ENCODE data around the gene DIS3L2. TPM values are rescaled to one million over a fixed set of nuclear protein-coding genes. Genes with fewer than 3 reads are reported as not detected.
"Not testable (repeated sequence)": the region's sequence is repeated elsewhere in the genome, so short reads cannot be mapped to it uniquely, and the experiment has no call there.

DIS3L2 gene
- total and polyA plus RNA-seq, 5 donors from 2014 or later = 10.9 to 76.9 (median 21.0) TPM

- ATAC-seq (ENCODE audit: low read depth in 2 of 2) = no peak
- no peaks in the 10 kb centered on the region for H3K36me3 ChIP-seq (ENCODE audit: control insufficient read depth, insufficient read depth, low read length)
- peaks cover 35% of the 10 kb centered on the region for H3K36me3 Mint-ChIP-seq
- no peak for DNase-seq
- H3K9me3 Mint-ChIP-seq = peaks cover 0 to 5% (median 0%) of the 10 kb centered on the region in 7 donors
- H3K4me1 ChIP-seq (ENCODE audit: control insufficient read depth, insufficient read depth, low read length, poor library complexity, severe bottlenecking) = no peaks in the 10 kb centered on the region
- H3K27ac ChIP-seq (ENCODE audit: insufficient read depth, low read length, poor library complexity, severe bottlenecking) = no peak overlapping the region
- H3K9me3 ChIP-seq (ENCODE audit: control insufficient read depth in 2 of 2, low read length in 2 of 2) = no peaks in the 10 kb centered on the region
- H3K4me1 Mint-ChIP-seq = peaks cover 0 to 10% (median 7%) of the 10 kb centered on the region in 4 donors
- H3K27ac Mint-ChIP-seq = no peak overlapping the region
- no peaks in the 10 kb centered on the region for H3K27me3 ChIP-seq (ENCODE audit: control insufficient read depth, insufficient read depth, low read length)
- no peaks in the 10 kb centered on the region for H3K27me3 Mint-ChIP-seq
- no peak overlapping the region for H3K4me3 Mint-ChIP-seq
- H3K4me3 ChIP-seq (ENCODE audit: low read depth, low read length) = no peak overlapping the region
These were observed 141.7 kb downstream of the DIS3L2 start for GRCh38 chr2:232103140-232103737.

GRCh38 chr2:232104076-232104646, 142.6 kb downstream of the DIS3L2 start:
- no peak for ATAC-seq (ENCODE audit: low read depth in 2 of 2)
- H3K4me1 Mint-ChIP-seq = peaks cover 0 to 11% (median 8%) of the 10 kb centered on the region in 4 donors

GRCh38 chr2:232111551-232111950, 150.0 kb downstream of the DIS3L2 start:
- DNase-seq = no peak
- Mint-ChIP-seq H3K4me3 (no peak overlapping the region), H3K27ac (no peak overlapping the region), H3K27me3 (no peaks in the 10 kb centered on the region), H3K9me3 (peaks cover 0 to 2% (median 0%) of the 10 kb centered on the region in 7 donors), H3K36me3 (peaks cover 17% of the 10 kb centered on the region), H3K4me1 (peaks cover 12 to 33% (median 21%) of the 10 kb centered on the region in 4 donors)
- Histone ChIP-seq H3K9me3 (ENCODE audit: control insufficient read depth in 2 of 2, low read length in 2 of 2) (no peaks in the 10 kb centered on the region), H3K36me3 (ENCODE audit: control insufficient read depth, insufficient read depth, low read length) (no peaks in the 10 kb centered on the region), H3K27ac (ENCODE audit: insufficient read depth, low read length, poor library complexity, severe bottlenecking) (no peak overlapping the region), H3K27me3 (ENCODE audit: control insufficient read depth, insufficient read depth, low read length) (no peaks in the 10 kb centered on the region), H3K4me1 (ENCODE audit: control insufficient read depth, insufficient read depth, low read length, poor library complexity, severe bottlenecking) (peaks cover 4% of the 10 kb centered on the region), H3K4me3 (ENCODE audit: low read depth, low read length) (no peak overlapping the region)
- ATAC-seq (ENCODE audit: low read depth in 2 of 2) = no peak

More at GRCh38 chr2:232104076-232104646, 142.6 kb downstream of the DIS3L2 start:
- Mint-ChIP-seq H3K27me3 (no peaks in the 10 kb centered on the region), H3K9me3 (peaks cover 0 to 5% (median 0%) of the 10 kb centered on the region in 7 donors), H3K36me3 (peaks cover 29% of the 10 kb centered on the region), H3K4me3 (no peak overlapping the region), H3K27ac (no peak overlapping the region)
- DNase-seq = no peak
- no peaks in the 10 kb centered on the region for H3K36me3 ChIP-seq (ENCODE audit: control insufficient read depth, insufficient read depth, low read length)
- no peaks in the 10 kb centered on the region for H3K9me3 ChIP-seq (ENCODE audit: control insufficient read depth in 2 of 2, low read length in 2 of 2)
- H3K27me3 ChIP-seq (ENCODE audit: control insufficient read depth, insufficient read depth, low read length) = no peaks in the 10 kb centered on the region
- H3K4me1 ChIP-seq (ENCODE audit: control insufficient read depth, insufficient read depth, low read length, poor library complexity, severe bottlenecking) = no peaks in the 10 kb centered on the region
- H3K4me3 ChIP-seq (ENCODE audit: low read depth, low read length) = no peak overlapping the region
- no peak overlapping the region for H3K27ac ChIP-seq (ENCODE audit: insufficient read depth, low read length, poor library complexity, severe bottlenecking)

- Histone ChIP-seq H3K9me3 (ENCODE audit: control insufficient read depth in 2 of 2, low read length in 2 of 2) (no peaks in the 10 kb centered on the region), H3K4me3 (ENCODE audit: low read depth, low read length) (no peak overlapping the region), H3K36me3 (ENCODE audit: control insufficient read depth, insufficient read depth, low read length) (no peaks in the 10 kb centered on the region), H3K27me3 (ENCODE audit: control insufficient read depth, insufficient read depth, low read length) (no peaks in the 10 kb centered on the region), H3K27ac (ENCODE audit: insufficient read depth, low read length, poor library complexity, severe bottlenecking) (no peak overlapping the region), H3K4me1 (ENCODE audit: control insufficient read depth, insufficient read depth, low read length, poor library complexity, severe bottlenecking) (peaks cover 4% of the 10 kb centered on the region)
- DNase-seq (peak in 1 of 3 donors; percentile 26), ATAC-seq (ENCODE audit: low read depth in 2 of 2) (no peak)
- H3K36me3 Mint-ChIP-seq = peaks cover 16% of the 10 kb centered on the region
- H3K4me3 Mint-ChIP-seq = no peak overlapping the region
- peaks cover 0 to 2% (median 0%) of the 10 kb centered on the region in 7 donors for H3K9me3 Mint-ChIP-seq
- peaks cover 12 to 36% (median 21%) of the 10 kb centered on the region in 4 donors for H3K4me1 Mint-ChIP-seq
- peak overlapping the region in 1 of 3 donors; percentile 0 for H3K27ac Mint-ChIP-seq
- no peaks in the 10 kb centered on the region for H3K27me3 Mint-ChIP-seq
These were observed 152.3 kb downstream of the DIS3L2 start for GRCh38 chr2:232113821-232114220.

GRCh38 chr2:232115728-232116361, 154.3 kb downstream of the DIS3L2 start:
- H3K27ac Mint-ChIP-seq; H3K9me3 ChIP-seq (ENCODE audit: control insufficient read depth in 2 of 2, low read length in 2 of 2); ATAC-seq (ENCODE audit: low read depth in 2 of 2); H3K4me3 ChIP-seq (ENCODE audit: low read depth, low read length); H3K36me3 ChIP-seq (ENCODE audit: control insufficient read depth, insufficient read depth, low read length); H3K9me3 Mint-ChIP-seq; DNase-seq; H3K27ac ChIP-seq (ENCODE audit: insufficient read depth, low read length, poor library complexity, severe bottlenecking); H3K4me3 Mint-ChIP-seq; H3K27me3 Mint-ChIP-seq; H3K27me3 ChIP-seq (ENCODE audit: control insufficient read depth, insufficient read depth, low read length); H3K4me1 ChIP-seq (ENCODE audit: control insufficient read depth, insufficient read depth, low read length, poor library complexity, severe bottlenecking): not testable (repeated sequence)
- peaks cover 25% of the 10 kb centered on the region for H3K36me3 Mint-ChIP-seq
- peaks cover 17 to 31% (median 23%) of the 10 kb centered on the region in 4 donors for H3K4me1 Mint-ChIP-seq

GRCh38 chr2:232116852-232117251, 155.3 kb downstream of the DIS3L2 start:
- H3K27me3 Mint-ChIP-seq = no peaks in the 10 kb centered on the region

GRCh38 chr2:232117413-232117812, 155.9 kb downstream of the DIS3L2 start:
- H3K4me1 Mint-ChIP-seq = peaks cover 24 to 28% (median 25%) of the 10 kb centered on the region in 4 donors
- H3K9me3 Mint-ChIP-seq = peaks cover 0 to 1% (median 0%) of the 10 kb centered on the region in 7 donors
- Histone ChIP-seq H3K9me3 (ENCODE audit: control insufficient read depth in 2 of 2, low read length in 2 of 2) (no peaks in the 10 kb centered on the region), H3K36me3 (ENCODE audit: control insufficient read depth, insufficient read depth, low read length) (no peaks in the 10 kb centered on the region), H3K4me3 (ENCODE audit: low read depth, low read length) (no peak overlapping the region), H3K27ac (ENCODE audit: insufficient read depth, low read length, poor library complexity, severe bottlenecking) (no peak overlapping the region), H3K27me3 (ENCODE audit: control insufficient read depth, insufficient read depth, low read length) (no peaks in the 10 kb centered on the region), H3K4me1 (ENCODE audit: control insufficient read depth, insufficient read depth, low read length, poor library complexity, severe bottlenecking) (peaks cover 4% of the 10 kb centered on the region)
- H3K4me3 Mint-ChIP-seq = no peak overlapping the region
- H3K27ac Mint-ChIP-seq = peak overlapping the region in 1 of 3 donors; percentile 39
- ATAC-seq (ENCODE audit: low read depth in 2 of 2) (no peak), DNase-seq (no peak)
- H3K36me3 Mint-ChIP-seq = peaks cover 23% of the 10 kb centered on the region
- H3K27me3 Mint-ChIP-seq = no peaks in the 10 kb centered on the region

More at GRCh38 chr2:232116852-232117251, 155.3 kb downstream of the DIS3L2 start:
- H3K27me3 ChIP-seq (ENCODE audit: control insufficient read depth, insufficient read depth, low read length) = no peaks in the 10 kb centered on the region
- no peak overlapping the region for H3K27ac ChIP-seq (ENCODE audit: insufficient read depth, low read length, poor library complexity, severe bottlenecking)
- DNase-seq = no peak
- Mint-ChIP-seq H3K36me3 (peaks cover 29% of the 10 kb centered on the region), H3K27ac (peak overlapping the region; percentile 39 to 72 (median 39)), H3K4me1 (peaks cover 24 to 28% (median 27%) of the 10 kb centered on the region in 4 donors), H3K4me3 (no peak overlapping the region), H3K9me3 (peaks cover 0 to 1% (median 0%) of the 10 kb centered on the region in 7 donors)
- no peaks in the 10 kb centered on the region for H3K9me3 ChIP-seq (ENCODE audit: control insufficient read depth in 2 of 2, low read length in 2 of 2)
- H3K4me1 ChIP-seq (ENCODE audit: control insufficient read depth, insufficient read depth, low read length, poor library complexity, severe bottlenecking) = peaks cover 4% of the 10 kb centered on the region
- no peak overlapping the region for H3K4me3 ChIP-seq (ENCODE audit: low read depth, low read length)
- ATAC-seq (ENCODE audit: low read depth in 2 of 2) = no peak
- H3K36me3 ChIP-seq (ENCODE audit: control insufficient read depth, insufficient read depth, low read length) = no peaks in the 10 kb centered on the region

Measured in CD4-positive, CD25-positive, alpha-beta regulatory T cell (primary cell).